GM19043 (cell line): ENCODE results near the gene SLC5A5.
"Not testable (repeated sequence)": the region's sequence is repeated elsewhere in the genome, so short reads cannot be mapped to it uniquely, and the experiment has no call there.

Experiments used
- ATAC-seq: cut with Tn5 transposase; IDR thresholded peaks from one replicate; pipeline ENCODE4 v1.9.1; 2021; ENCODE audit warnings: low read depth; ENCODE audit not compliant: unreplicated experiment

Gene SLC5A5

DNA sequence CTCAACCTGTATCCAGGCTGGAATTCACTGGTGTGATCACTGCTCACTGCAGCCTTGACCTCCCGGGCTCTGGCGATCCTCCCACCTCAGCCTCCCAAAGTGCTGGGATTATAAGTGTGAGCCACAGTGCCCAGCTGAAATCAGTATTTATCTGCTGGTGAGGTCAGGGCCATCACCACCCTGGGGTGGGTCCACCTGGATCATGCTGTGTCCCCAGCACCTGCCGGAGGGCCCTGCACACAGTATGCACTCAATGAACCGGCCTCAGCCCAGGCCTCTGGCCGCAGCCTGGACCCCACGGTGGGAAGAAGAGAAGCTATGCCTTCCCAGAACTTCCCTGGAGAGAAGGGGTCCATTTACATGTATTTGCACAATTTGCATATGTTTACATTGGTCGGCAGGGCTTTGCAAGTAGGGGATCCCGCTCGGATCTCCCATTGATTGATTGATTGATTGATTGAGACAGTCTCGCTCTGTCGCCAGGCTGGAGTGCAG, 2.6 kb upstream of the SLC5A5 start:
- ATAC-seq: no peak

DNA sequence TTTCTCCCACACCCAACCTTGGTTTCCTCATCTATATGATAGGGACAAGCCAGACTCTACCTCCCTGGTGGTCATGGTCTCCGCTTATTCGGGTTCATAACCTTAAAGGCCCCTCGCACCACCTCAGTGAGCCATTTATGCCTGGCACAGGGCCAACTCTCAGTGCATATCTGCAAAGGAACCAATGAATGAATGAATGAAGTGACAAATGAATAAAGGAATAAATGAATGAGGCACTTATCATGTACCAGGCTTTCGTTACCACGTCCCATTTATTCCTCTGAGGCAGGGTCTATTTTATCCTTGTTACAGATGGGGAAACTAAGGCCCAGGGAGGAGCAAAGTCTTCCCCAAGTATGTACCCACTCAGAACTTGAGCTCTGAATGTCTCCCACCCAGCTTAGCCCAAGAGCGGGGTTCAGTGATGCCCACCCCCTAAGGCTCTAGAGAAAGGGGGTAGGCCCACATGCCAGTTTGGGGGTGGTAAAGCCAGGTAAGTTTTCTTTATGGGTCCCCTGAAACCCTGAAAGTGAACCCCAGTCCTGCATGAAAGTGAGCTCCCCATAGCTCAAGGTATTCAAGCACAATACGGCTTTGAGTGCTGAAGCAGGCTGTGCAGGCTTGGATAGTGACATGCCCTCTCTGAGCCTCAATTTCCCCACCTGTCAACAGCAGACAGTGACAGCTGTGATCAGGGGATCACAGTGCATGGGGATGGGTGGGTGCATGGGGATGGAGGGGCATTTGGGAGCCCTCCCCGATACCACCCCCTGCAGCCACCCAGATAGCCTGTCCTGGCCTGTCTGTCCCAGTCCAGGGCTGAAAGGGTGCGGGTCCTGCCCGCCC, 490 bp upstream of the SLC5A5 start:
- ATAC-seq: no peak

DNA sequence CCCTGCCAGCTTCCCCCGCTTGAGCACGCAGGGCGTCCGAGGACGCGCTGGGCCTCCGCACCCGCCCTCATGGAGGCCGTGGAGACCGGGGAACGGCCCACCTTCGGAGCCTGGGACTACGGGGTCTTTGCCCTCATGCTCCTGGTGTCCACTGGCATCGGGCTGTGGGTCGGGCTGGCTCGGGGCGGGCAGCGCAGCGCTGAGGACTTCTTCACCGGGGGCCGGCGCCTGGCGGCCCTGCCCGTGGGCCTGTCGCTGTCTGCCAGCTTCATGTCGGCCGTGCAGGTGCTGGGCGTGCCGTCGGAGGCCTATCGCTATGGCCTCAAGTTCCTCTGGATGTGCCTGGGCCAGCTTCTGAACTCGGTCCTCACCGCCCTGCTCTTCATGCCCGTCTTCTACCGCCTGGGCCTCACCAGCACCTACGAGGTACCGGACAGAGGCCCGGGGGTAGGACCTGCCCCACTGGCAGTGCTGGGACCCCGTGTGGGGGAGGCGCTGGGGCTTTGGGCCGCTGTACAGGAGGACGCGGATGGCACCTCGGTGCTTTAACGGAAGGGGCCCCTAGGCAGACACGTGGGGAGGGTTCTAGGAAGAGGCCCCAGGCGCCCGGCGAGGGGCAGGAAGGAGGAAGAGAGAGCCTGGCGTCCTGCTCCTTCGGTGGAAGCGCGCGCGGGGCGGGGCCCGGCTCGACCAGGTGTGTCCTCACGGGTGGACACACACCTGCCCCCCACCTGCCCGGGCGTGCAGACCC, 681 bp downstream of the SLC5A5 start:
- no peak for ATAC-seq

- ATAC-seq: no peak
These were observed 2.3 kb downstream of the SLC5A5 start for GRCh38 chr19:17873786-17874757.

GRCh38 chr19:17874758-17875135, 3.0 kb downstream of the SLC5A5 start:
- ATAC-seq: no peak

DNA sequence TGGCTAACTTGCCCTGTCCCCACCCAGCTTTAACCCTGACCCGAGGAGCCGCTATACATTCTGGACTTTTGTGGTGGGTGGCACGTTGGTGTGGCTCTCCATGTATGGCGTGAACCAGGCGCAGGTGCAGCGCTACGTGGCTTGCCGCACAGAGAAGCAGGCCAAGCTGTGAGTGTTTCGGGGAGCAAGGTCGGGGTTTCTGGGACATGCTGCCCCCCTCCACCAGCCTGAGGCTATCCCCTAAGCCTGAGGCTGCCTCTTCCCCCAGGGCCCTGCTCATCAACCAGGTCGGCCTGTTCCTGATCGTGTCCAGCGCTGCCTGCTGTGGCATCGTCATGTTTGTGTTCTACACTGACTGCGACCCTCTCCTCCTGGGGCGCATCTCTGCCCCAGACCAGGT, 6.0 kb downstream of the SLC5A5 start:
- ATAC-seq: no peak

DNA sequence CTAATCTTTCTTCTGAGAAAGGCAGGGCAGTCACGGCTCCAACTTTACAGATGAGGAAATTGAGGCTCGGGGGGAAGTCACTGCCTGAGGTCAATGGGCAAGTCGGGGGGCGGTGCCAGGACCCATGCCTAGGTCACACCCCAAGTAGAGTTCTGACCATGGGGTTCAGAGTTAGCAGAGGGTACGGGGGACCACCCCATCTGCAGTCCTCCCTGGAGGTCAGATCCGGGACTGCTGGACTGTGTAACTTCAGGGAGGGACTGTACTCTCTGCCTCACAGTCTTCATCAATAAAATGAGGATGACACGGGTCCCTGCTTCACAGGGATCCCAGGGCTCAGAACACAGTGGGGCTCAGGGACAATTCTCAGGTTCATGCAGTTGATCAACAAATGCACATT, 7.7 kb downstream of the SLC5A5 start:
- no peak for ATAC-seq

GRCh38 chr19:17881701-17882100, 10.0 kb downstream of the SLC5A5 start:
- no peak for ATAC-seq

DNA sequence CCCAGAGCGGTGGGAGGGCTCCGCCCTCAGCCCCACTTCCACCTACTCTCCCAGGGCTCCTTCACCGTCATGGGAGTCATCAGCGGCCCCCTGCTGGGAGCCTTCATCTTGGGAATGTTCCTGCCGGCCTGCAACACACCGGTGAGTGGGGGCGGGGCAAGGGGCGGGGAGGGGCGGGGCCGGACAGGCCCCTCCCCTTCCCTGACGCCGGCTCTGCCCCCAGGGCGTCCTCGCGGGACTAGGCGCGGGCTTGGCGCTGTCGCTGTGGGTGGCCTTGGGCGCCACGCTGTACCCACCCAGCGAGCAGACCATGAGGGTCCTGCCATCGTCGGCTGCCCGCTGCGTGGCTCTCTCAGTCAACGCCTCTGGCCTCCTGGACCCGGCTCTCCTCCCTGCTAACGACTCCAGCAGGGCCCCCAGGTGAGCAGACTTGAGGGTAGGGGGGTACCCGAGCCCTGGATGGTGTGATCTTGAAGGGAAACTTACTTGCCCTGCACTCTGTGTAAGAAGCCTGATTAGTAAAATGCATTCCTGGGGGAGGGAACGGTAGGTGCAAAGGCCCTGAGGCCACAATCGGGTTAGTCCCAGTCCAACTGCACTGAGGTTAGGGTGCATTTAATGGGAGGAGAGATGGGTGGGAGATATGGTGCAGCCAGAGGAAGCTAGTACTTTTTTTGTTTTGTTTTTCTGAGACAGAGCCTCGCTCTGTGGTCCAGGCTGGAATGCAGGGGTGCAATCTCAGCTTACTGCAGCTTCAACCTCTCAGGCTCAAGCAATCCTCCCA, 12.1 kb downstream of the SLC5A5 start:
- ATAC-seq: no peak

- ATAC-seq: no peak
These were observed 14.8 kb downstream of the SLC5A5 start for GRCh38 chr19:17886515-17886914.

GRCh38 chr19:17887221-17887620, 15.5 kb downstream of the SLC5A5 start:
- ATAC-seq: not testable (repeated sequence)

DNA sequence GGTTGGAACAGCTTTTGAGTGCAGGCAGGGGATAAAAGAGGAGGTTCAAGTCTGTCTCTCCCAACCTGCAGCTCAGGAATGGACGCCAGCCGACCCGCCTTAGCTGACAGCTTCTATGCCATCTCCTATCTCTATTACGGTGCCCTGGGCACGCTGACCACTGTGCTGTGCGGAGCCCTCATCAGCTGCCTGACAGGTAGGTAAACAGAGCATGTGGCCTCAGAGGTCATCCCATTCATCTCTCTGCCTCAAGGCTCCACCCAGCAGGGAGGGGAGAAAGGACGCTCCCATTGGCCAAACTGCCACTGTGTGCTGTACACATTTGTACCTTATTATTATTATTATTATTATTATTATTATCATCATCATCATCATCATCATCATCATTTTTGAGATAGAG, 16.5 kb downstream of the SLC5A5 start:
- ATAC-seq: no peak

- ATAC-seq: no peak
These were observed 18.0 kb downstream of the SLC5A5 start for GRCh38 chr19:17889609-17890214.

GRCh38 chr19:17893766-17894165, 22.0 kb downstream of the SLC5A5 start:
- no peak for ATAC-seq

DNA sequence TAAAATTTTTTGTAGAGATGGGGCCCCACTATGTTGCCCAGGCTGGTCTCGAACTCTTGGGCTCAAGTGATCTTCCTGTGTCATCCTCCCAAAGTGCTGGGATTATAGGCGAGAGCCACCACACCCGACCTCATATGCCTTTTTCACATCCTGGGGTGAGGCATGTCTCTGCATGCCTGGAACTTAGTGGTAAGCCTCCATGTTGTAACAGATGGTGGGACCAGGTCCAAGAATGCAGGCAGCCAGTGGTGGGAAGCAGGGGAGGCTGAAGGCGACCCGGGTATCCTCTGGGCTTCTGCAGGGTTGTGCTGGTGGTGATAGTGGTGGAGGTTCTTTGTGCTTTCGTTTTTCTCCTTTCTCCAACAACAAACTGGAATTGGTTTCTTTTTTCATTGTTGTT, 31.0 kb downstream of the SLC5A5 start:
- no peak for ATAC-seq

- ATAC-seq: no peak
These were observed 36.5 kb downstream of the SLC5A5 start for GRCh38 chr19:17908244-17908643.

DNA sequence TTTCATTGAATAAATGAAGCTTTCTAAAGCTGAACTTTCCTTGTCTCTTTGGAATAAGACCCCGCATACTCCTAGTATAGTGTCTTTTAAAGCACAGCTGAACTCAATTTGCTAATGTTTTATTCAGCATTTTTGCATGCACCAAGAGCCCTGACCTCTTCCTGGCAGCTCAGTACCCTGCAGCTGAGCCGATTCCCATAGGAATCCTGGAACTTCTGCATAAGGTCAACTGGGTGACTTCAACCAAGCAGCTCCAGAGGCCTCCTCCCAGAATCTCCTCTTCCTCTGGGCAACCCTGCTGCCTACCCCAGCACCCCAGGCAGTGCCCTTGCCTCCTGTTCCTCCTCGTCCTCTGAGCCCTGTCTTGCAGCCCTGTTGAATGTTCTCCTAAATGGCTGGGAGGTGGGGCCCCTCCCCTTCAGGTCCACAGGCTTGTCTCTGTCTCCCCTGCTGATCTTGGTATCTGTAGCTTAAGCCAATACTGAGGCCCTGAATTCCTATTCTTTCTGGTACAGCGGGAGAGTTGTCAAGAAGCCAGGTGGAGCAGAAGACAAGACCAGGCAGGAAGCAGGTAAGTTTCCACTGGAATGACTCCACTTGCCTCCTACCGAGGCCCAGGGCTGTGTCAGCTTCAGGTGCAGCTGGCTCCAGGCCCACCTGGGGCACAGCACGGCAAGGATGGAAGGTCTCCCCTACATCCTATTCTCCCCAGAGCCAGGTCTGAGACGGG, 37.4 kb downstream of the SLC5A5 start:
- no peak for ATAC-seq

- no peak for ATAC-seq
These were observed 39.1 kb downstream of the SLC5A5 start for GRCh38 chr19:17910791-17911360.
